Measurements from ENCODE around the gene RGS3. TPM values are rescaled to one million over a fixed set of nuclear protein-coding genes. Genes with fewer than 3 reads are reported as not detected.

The RGS3 gene
- total RNA-seq, 2 experiments from 2014 or later, result 22.8 to 32.9 TPM

DNA sequence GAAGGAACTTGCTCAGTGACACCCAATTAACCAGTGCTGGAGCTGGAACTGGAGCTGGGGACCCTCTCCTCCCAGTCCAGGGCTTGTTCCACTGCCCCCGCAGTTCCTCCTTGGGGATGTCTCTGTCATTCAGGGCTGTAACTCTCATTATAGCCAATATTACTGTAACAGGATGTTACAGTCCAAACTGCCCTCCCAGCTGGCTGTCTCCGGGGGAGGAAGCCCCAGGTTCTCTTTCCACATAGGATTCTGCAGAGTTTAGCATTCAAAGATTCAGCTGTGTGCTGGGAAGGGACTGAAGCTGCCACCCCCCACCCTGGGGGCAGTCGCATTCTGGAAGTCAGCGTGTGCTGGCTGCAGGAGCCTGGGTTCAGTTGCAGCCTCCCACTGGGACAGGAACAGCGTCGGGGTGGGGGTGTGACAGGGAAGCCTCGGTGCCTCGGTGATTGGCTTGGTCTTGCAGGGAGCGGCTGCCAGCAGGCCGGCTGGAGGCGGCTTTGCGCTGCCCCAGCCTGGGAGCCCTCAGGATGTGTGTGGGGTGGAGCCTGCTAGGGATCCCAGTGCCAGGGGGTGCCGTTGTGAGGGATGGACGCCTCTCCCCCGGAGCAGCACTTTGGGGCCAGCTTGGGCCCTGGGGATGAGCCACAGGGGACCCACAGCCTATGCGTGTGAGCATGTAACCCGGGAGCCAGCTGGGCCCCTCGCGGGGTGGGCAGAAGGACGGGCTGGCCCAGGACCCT is 101.1 kb downstream of the RGS3 start:
- no peak overlapping the region for H3K27ac ChIP-seq (ENCODE audit: low read depth, low read length, poor library complexity, severe bottlenecking)
- ChIA-PET POLR2A (interaction anchor here (0.6 to 1.6 kb wide), 2 partner anchors 41 to 43 kb away, joined by 3 to 4 read pairs; no protein-coding TSS in a partner anchor), CTCF (ENCODE audit: unreplicated experiment) (interaction anchor here (0.5 to 1.4 kb wide), 3 partner anchors 10 to 15 kb away, joined by 3 to 4 read pairs (median 4); no protein-coding TSS in a partner anchor)
- BruUV-seq (replicated peaks), result no TSS peak
- intact Hi-C loops (cut with micrococcal nuclease; ENCODE audit: unreplicated experiment), result no loop called here
- H3K79me2 ChIP-seq (ENCODE audit: insufficient read depth, low read depth, low read length), result no peaks in the 10 kb centered on the region
- no peaks in the 10 kb centered on the region for H3K36me3 ChIP-seq (ENCODE audit: insufficient read depth, low read length)
- no peak for DNase-seq (ENCODE audit: low spot score)
- no peaks in the 10 kb centered on the region for H4K20me1 ChIP-seq (ENCODE audit: insufficient read depth, low read length)
- H3K4me1 ChIP-seq (ENCODE audit: insufficient read depth, low read length, poor library complexity, severe bottlenecking), result peaks cover 12% of the 10 kb centered on the region
- TF ChIP-seq, protein P1, sequence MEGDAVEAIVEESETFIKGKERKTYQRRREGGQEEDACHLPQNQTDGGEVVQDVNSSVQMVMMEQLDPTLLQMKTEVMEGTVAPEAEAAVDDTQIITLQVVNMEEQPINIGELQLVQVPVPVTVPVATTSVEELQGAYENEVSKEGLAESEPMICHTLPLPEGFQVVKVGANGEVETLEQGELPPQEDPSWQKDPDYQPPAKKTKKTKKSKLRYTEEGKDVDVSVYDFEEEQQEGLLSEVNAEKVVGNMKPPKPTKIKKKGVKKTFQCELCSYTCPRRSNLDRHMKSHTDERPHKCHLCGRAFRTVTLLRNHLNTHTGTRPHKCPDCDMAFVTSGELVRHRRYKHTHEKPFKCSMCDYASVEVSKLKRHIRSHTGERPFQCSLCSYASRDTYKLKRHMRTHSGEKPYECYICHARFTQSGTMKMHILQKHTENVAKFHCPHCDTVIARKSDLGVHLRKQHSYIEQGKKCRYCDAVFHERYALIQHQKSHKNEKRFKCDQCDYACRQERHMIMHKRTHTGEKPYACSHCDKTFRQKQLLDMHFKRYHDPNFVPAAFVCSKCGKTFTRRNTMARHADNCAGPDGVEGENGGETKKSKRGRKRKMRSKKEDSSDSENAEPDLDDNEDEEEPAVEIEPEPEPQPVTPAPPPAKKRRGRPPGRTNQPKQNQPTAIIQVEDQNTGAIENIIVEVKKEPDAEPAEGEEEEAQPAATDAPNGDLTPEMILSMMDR (conservative IDR thresholded peaks at IDR 0.05; ENCODE audit: low read length), result no peak
- TF ChIP-seq EZH2phosphoT487 (IDR thresholded peaks at IDR 0.05; ENCODE audit: borderline replicate concordance, low read depth, low read length), result no peak
- no peak overlapping the region for H3K4me3 ChIP-seq (ENCODE audit: low read depth, low read length, poor library complexity, severe bottlenecking)
- no peaks in the 10 kb centered on the region for H3K9me3 ChIP-seq (ENCODE audit: low read length)
- H3K4me2 ChIP-seq (ENCODE audit: low read length), result no peak overlapping the region
- no peaks in the 10 kb centered on the region for H3K9me2 ChIP-seq (ENCODE audit: insufficient read depth, low read length)
- H2AFZ ChIP-seq (ENCODE audit: low read length), result no peak overlapping the region

DNA sequence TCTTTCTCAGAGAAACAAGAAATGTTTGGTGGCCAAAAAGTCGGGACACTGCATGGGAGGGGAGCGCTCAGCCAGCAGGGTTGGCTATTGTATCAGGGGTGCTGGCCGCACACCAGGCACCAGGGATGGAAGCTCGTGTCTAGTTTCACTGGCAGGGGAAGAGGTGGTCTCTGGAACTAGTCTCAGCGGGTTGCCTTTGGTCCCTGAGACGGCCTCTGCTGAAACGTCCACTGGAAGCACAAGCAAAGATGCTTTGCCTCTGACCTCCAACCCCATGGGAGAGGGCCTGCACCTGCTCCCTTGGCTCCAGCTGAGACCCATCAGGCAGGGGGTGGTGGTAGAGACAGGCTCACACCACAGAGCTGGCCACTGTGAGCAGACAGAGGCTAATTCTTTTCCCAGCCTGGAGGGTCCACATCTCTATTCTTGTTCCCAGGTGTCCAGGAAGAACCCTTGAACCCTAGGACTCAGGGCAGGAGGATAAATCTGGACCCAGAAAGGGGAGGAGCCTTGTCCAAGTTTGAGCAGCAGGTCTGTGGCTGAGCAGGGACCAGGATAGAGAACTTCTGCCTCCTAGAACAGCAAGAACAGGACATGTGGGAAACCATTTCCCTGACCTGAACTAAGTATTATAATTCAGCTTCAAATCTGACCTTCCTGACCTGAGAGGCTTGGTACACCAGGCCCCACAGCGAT is 102.6 kb downstream of the RGS3 start:
- BruUV-seq (replicated peaks), result no TSS peak
- Histone ChIP-seq H3K9me2 (ENCODE audit: insufficient read depth, low read length) (no peaks in the 10 kb centered on the region), H2AFZ (ENCODE audit: low read length) (no peak overlapping the region), H3K4me2 (ENCODE audit: low read length) (no peak overlapping the region), H3K4me1 (ENCODE audit: insufficient read depth, low read length, poor library complexity, severe bottlenecking) (peaks cover 12% of the 10 kb centered on the region), H3K36me3 (ENCODE audit: insufficient read depth, low read length) (no peaks in the 10 kb centered on the region), H4K20me1 (ENCODE audit: insufficient read depth, low read length) (no peaks in the 10 kb centered on the region), H3K27ac (ENCODE audit: low read depth, low read length, poor library complexity, severe bottlenecking) (no peak overlapping the region), H3K9me3 (ENCODE audit: low read length) (no peaks in the 10 kb centered on the region), H3K4me3 (ENCODE audit: low read depth, low read length, poor library complexity, severe bottlenecking) (no peak overlapping the region), H3K79me2 (ENCODE audit: insufficient read depth, low read depth, low read length) (no peaks in the 10 kb centered on the region)
- ChIA-PET CTCF (ENCODE audit: unreplicated experiment) (interaction anchor here (0.7 to 1.0 kb wide), 2 partner anchors 13 to 17 kb away, joined by 3 read pairs; no protein-coding TSS in a partner anchor), POLR2A (interaction anchor here (0.8 to 1.6 kb wide), 2 partner anchors 11 to 43 kb away, joined by 3 to 4 read pairs; no protein-coding TSS in a partner anchor)
- TF ChIP-seq, protein P1 (conservative IDR thresholded peaks at IDR 0.05; ENCODE audit: low read length), result no peak
- TF ChIP-seq EZH2phosphoT487 (IDR thresholded peaks at IDR 0.05; ENCODE audit: borderline replicate concordance, low read depth, low read length), result no peak
- intact Hi-C loops (cut with micrococcal nuclease; ENCODE audit: unreplicated experiment), result no loop called here
- no peak for DNase-seq (ENCODE audit: low spot score)
